ENCODE data around the gene DOK7.
"Not testable (repeated sequence)": the region's sequence is repeated elsewhere in the genome, so short reads cannot be mapped to it uniquely, and the experiment has no call there.

DOK7 gene

GRCh38 chr4:3532751-3533422 is 69.8 kb downstream of the DOK7 start:
- DNase-seq (ENCODE audit: low spot score): no peak

GRCh38 chr4:3533423-3533820 is 70.3 kb downstream of the DOK7 start:
- DNase-seq (ENCODE audit: low spot score): no peak

GRCh38 chr4:3535812-3536211 is 72.7 kb downstream of the DOK7 start:
- not testable (repeated sequence) for DNase-seq (ENCODE audit: low spot score)

- not testable (repeated sequence) for DNase-seq (ENCODE audit: low spot score)
Measured at GRCh38 chr4:3538906-3539305, 75.8 kb downstream of the DOK7 start.

GRCh38 chr4:3543415-3543814 is 80.3 kb downstream of the DOK7 start:
- DNase-seq (ENCODE audit: low spot score): not testable (repeated sequence)

Data from SK-N-DZ (cell line).